ENCODE data around the gene JADE2. TPM values are rescaled to one million over a fixed set of nuclear protein-coding genes. Genes with fewer than 3 reads are reported as not detected.

Gene JADE2
- total RNA-seq, 1 donor from 2014 or later, result 25.2 TPM

DNA sequence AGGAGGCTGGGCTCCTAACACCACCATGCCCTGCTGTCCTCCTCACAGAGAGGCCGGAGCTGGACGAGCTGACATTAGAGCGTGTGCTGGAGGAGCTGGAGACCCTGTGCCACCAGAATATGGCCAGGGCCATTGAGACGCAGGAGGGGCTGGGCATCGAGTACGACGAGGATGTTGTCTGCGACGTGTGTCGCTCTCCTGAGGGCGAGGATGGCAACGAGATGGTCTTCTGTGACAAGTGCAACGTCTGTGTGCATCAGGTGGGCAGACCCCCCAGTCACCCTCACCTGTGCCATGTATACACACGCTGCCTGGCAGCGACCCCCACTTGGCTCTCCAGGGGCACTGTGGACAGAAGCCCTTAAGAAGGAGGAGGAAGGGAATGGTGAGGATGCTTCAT is 35.2 kb downstream of the JADE2 start:
- TF ChIP-seq, protein P1, sequence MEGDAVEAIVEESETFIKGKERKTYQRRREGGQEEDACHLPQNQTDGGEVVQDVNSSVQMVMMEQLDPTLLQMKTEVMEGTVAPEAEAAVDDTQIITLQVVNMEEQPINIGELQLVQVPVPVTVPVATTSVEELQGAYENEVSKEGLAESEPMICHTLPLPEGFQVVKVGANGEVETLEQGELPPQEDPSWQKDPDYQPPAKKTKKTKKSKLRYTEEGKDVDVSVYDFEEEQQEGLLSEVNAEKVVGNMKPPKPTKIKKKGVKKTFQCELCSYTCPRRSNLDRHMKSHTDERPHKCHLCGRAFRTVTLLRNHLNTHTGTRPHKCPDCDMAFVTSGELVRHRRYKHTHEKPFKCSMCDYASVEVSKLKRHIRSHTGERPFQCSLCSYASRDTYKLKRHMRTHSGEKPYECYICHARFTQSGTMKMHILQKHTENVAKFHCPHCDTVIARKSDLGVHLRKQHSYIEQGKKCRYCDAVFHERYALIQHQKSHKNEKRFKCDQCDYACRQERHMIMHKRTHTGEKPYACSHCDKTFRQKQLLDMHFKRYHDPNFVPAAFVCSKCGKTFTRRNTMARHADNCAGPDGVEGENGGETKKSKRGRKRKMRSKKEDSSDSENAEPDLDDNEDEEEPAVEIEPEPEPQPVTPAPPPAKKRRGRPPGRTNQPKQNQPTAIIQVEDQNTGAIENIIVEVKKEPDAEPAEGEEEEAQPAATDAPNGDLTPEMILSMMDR (IDR thresholded peaks at IDR 0.05; ENCODE audit: unreplicated experiment), result no peak
- no peak for DNase-seq (ENCODE audit: low spot score in 2 of 2, unreplicated experiment in 2 of 2)
- Mint-ChIP-seq H3K27ac (no peak overlapping the region), H3K9me3 (no peaks in the 10 kb centered on the region), H3K4me1 (no peaks in the 10 kb centered on the region), H3K4me3 (no peak overlapping the region), H3K36me3 (peaks cover 21% of the 10 kb centered on the region), H3K27me3 (ENCODE audit: low read depth) (no peaks in the 10 kb centered on the region)

DNA sequence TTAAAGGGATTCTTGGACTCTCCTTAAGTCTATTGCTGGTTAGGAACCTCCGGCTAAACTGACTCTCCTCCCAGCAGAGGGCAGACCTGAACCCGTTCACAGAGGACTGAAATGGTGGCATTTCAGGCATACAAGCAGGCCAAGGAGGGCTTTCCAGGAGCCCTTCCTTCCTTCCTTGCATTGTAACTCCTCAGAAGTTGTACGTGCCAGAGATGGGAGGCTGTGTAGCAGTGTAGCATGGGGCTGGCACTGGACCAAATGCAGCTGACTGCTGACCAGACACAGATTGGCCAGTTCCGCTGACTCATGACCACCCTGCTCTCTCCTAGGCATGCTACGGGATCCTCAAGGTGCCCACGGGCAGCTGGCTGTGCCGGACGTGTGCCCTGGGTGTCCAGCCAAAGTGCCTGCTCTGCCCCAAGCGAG is 36.4 kb downstream of the JADE2 start:
- TF ChIP-seq, protein P1 (IDR thresholded peaks at IDR 0.05; ENCODE audit: unreplicated experiment), result no peak
- H3K27me3 Mint-ChIP-seq (ENCODE audit: low read depth), result no peaks in the 10 kb centered on the region
- peaks cover 22% of the 10 kb centered on the region for H3K36me3 Mint-ChIP-seq
- no peak for DNase-seq (ENCODE audit: low spot score in 2 of 2, unreplicated experiment in 2 of 2)
- H3K27ac Mint-ChIP-seq, result no peak overlapping the region
- no peaks in the 10 kb centered on the region for H3K4me1 Mint-ChIP-seq
- H3K9me3 Mint-ChIP-seq, result no peaks in the 10 kb centered on the region
- H3K4me3 Mint-ChIP-seq, result no peak overlapping the region

DNA sequence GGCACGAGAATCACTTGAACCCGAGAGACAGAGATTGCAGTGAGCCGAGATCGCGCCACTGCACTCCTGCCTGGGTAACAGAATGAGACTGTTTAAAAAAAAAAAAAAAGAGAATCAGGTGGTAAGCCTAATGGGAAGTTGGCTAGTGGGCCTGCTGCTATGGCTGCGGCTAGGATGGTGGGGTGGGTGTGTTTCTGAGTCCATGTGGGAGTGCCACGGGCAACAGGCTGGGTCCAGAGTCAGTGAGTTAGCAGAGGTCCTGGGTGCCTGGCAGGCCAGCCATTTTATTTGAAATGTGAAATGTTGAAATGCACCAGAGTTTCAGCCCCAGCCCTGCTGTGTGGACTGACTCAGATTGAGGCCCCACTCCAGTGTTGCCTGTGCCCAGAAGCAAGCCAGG is 37.8 kb downstream of the JADE2 start:
- no peaks in the 10 kb centered on the region for H3K4me1 Mint-ChIP-seq
- TF ChIP-seq, protein P1 (IDR thresholded peaks at IDR 0.05; ENCODE audit: unreplicated experiment), result no peak
- no peaks in the 10 kb centered on the region for H3K27me3 Mint-ChIP-seq (ENCODE audit: low read depth)
- DNase-seq (ENCODE audit: low spot score in 2 of 2, unreplicated experiment in 2 of 2), result no peak
- H3K27ac Mint-ChIP-seq, result no peak overlapping the region
- peaks cover 22% of the 10 kb centered on the region for H3K36me3 Mint-ChIP-seq
- H3K4me3 Mint-ChIP-seq, result no peak overlapping the region
- no peaks in the 10 kb centered on the region for H3K9me3 Mint-ChIP-seq

DNA sequence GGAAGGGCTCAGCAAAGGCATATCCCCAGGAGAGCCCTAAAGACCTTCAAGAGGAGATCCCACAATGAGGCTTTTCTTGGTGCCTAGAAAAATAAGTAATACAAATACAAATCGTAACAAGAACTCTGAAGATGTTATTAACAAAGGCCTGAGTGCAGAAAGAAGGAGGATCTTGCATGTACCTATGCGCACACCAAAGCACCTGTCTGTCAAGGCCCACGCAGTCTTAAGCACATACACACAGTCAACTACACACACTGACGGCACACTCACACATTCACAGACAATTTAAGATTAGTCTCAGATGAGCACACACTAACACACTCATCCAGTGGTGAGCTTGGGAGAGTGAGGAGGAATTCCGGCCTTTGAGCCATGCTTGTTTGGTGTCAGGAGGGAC is 38.5 kb downstream of the JADE2 start:
- no peak for DNase-seq (ENCODE audit: low spot score in 2 of 2, unreplicated experiment in 2 of 2)
- H3K4me3 Mint-ChIP-seq, result no peak overlapping the region
- H3K36me3 Mint-ChIP-seq, result peaks cover 23% of the 10 kb centered on the region
- H3K27ac Mint-ChIP-seq, result no peak overlapping the region
- no peaks in the 10 kb centered on the region for H3K9me3 Mint-ChIP-seq
- TF ChIP-seq, protein P1 (IDR thresholded peaks at IDR 0.05; ENCODE audit: unreplicated experiment), result no peak
- no peaks in the 10 kb centered on the region for H3K4me1 Mint-ChIP-seq
- no peaks in the 10 kb centered on the region for H3K27me3 Mint-ChIP-seq (ENCODE audit: low read depth)

DNA sequence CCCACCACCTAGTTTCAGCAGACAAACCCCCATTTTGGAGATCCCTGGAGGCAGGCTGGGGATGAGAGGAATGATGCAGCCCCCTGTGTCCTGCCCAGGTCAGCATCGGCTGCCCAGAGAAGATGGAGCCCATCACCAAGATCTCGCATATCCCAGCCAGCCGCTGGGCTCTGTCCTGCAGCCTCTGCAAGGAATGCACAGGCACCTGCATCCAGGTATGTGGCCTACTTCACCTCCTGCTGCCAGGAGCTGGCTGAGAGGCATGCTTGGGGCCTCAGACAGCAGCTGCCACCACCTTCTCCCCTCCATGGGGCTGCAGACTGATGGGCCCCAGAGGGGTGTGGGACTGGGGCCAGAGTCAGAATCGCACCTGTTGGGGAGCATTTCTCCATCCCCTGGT is 38.9 kb downstream of the JADE2 start:
- Mint-ChIP-seq H3K4me1 (no peaks in the 10 kb centered on the region), H3K4me3 (no peak overlapping the region), H3K36me3 (peaks cover 24% of the 10 kb centered on the region), H3K27ac (no peak overlapping the region), H3K27me3 (ENCODE audit: low read depth) (no peaks in the 10 kb centered on the region), H3K9me3 (no peaks in the 10 kb centered on the region)
- TF ChIP-seq, protein P1 (IDR thresholded peaks at IDR 0.05; ENCODE audit: unreplicated experiment), result no peak
- DNase-seq (ENCODE audit: low spot score in 2 of 2, unreplicated experiment in 2 of 2), result no peak
